ENCODE data around the gene TMEM14A.
"Not testable (repeated sequence)": the region's sequence is repeated elsewhere in the genome, so short reads cannot be mapped to it uniquely, and the experiment has no call there.

Gene TMEM14A

GRCh38 chr6:52697903-52698302 lies 27.0 kb downstream of the TMEM14A start:
- DNase-seq (ENCODE audit: low read depth): no peak

- DNase-seq (ENCODE audit: low read depth): no peak
Measured at GRCh38 chr6:52704060-52704459, 33.1 kb downstream of the TMEM14A start.

- DNase-seq (ENCODE audit: low read depth): not testable (repeated sequence)
Measured at GRCh38 chr6:52704781-52705502, 34.0 kb downstream of the TMEM14A start.

GRCh38 chr6:52706001-52706400 lies 35.1 kb downstream of the TMEM14A start:
- DNase-seq (ENCODE audit: low read depth): no peak

GRCh38 chr6:52707963-52708680 lies 37.2 kb downstream of the TMEM14A start:
- no peak for DNase-seq (ENCODE audit: low read depth)

GRCh38 chr6:52712136-52712535 lies 41.2 kb downstream of the TMEM14A start:
- no peak for DNase-seq (ENCODE audit: low read depth)

- DNase-seq (ENCODE audit: low read depth): not testable (repeated sequence)
Measured at GRCh38 chr6:52714761-52715160, 43.8 kb downstream of the TMEM14A start.

GRCh38 chr6:52718550-52718949 lies 47.6 kb downstream of the TMEM14A start:
- DNase-seq (ENCODE audit: low read depth): no peak

- DNase-seq (ENCODE audit: low read depth): no peak
Measured at GRCh38 chr6:52720321-52720720, 49.4 kb downstream of the TMEM14A start.

- no peak for DNase-seq (ENCODE audit: low read depth)
Measured at GRCh38 chr6:52724042-52724405, 53.1 kb downstream of the TMEM14A start.

GRCh38 chr6:52724406-52725121 lies 53.7 kb downstream of the TMEM14A start:
- peak; percentile 10 for DNase-seq (ENCODE audit: low read depth)

GRCh38 chr6:52725143-52725534 lies 54.2 kb downstream of the TMEM14A start:
- no peak for DNase-seq (ENCODE audit: low read depth)

- DNase-seq (ENCODE audit: low read depth): no peak
Measured at GRCh38 chr6:52725535-52726192, 54.8 kb downstream of the TMEM14A start.

GRCh38 chr6:52726193-52726542 lies 55.3 kb downstream of the TMEM14A start:
- no peak for DNase-seq (ENCODE audit: low read depth)

- DNase-seq (ENCODE audit: low read depth): no peak
Measured at GRCh38 chr6:52726741-52727535, 56.0 kb downstream of the TMEM14A start.

GRCh38 chr6:52727908-52728307 lies 57.0 kb downstream of the TMEM14A start:
- no peak for DNase-seq (ENCODE audit: low read depth)

GRCh38 chr6:52728394-52728793 lies 57.5 kb downstream of the TMEM14A start:
- no peak for DNase-seq (ENCODE audit: low read depth)

GRCh38 chr6:52729576-52729975 lies 58.7 kb downstream of the TMEM14A start:
- no peak for DNase-seq (ENCODE audit: low read depth)

GRCh38 chr6:52731719-52732118 lies 60.8 kb downstream of the TMEM14A start:
- no peak for DNase-seq (ENCODE audit: low read depth)

- no peak for DNase-seq (ENCODE audit: low read depth)
Measured at GRCh38 chr6:52733172-52733571, 62.3 kb downstream of the TMEM14A start.

GRCh38 chr6:52734072-52734471 lies 63.2 kb downstream of the TMEM14A start:
- no peak for DNase-seq (ENCODE audit: low read depth)

- DNase-seq (ENCODE audit: low read depth): no peak
Measured at GRCh38 chr6:52735071-52735470, 64.2 kb downstream of the TMEM14A start.

All from activated gamma-delta T cell treated with anti-CD3 and anti-CD28 coated beads, Interleukin-2, amount 50 U/mL, for 16 hours (primary cell).